Measurements from ENCODE around the gene ERBB4.

- TF ChIP-seq CTCF (IDR thresholded peaks at IDR 0.05) (no peak), SIN3A (IDR thresholded peaks at IDR 0.05; ENCODE audit: borderline replicate concordance, insufficient read depth, low read depth, low read length) (no peak), POLR2AphosphoS5 (IDR thresholded peaks at IDR 0.05; ENCODE audit: low read depth, low read length) (no peak)
These were observed 599.4 kb downstream of the ERBB4 start for GRCh38 chr2:211939177-211939576.
